Ishikawa (cell line): ENCODE results near the gene ZFP69B.

Experiments used
- CEBPB ChIP-seq: IDR thresholded peaks from 2 replicates; pipeline ENCODE4 v1.6.1; 2012
- CREB1 ChIP-seq: IDR thresholded peaks from 2 replicates; pipeline ENCODE4 v1.6.1; 2012; ENCODE audit warnings: low read depth
- EGR1 ChIP-seq: IDR thresholded peaks from 2 replicates; pipeline ENCODE4 v1.6.1; 2012
- EP300 ChIP-seq: IDR thresholded peaks from 2 replicates; pipeline ENCODE4 v1.6.1; 2012; ENCODE audit warnings: borderline replicate concordance
- FOXM1 ChIP-seq: IDR thresholded peaks from 2 replicates; pipeline ENCODE4 v1.6.1; 2012; ENCODE audit warnings: low read depth, borderline replicate concordance
- NFIC ChIP-seq: IDR thresholded peaks from 2 replicates; pipeline ENCODE4 v1.6.1; 2012
- RAD21 ChIP-seq: IDR thresholded peaks from 2 replicates; pipeline ENCODE4 v1.6.1; 2012; ENCODE audit warnings: low read depth
- TAF1 ChIP-seq: IDR thresholded peaks from 2 replicates; pipeline ENCODE4 v1.6.1; 2012; ENCODE audit warnings: low read depth, mild to moderate bottlenecking
- TCF12 ChIP-seq: IDR thresholded peaks from 2 replicates; pipeline ENCODE4 v1.6.1; 2012; ENCODE audit warnings: low read depth
- TEAD4 ChIP-seq: IDR thresholded peaks from 2 replicates; pipeline ENCODE4 v1.6.1; 2012
- YY1 ChIP-seq: IDR thresholded peaks from 2 replicates; pipeline ENCODE4 v1.6.1; 2012; ENCODE audit warnings: low read depth
- ZBTB7A ChIP-seq: IDR thresholded peaks from 2 replicates; pipeline ENCODE4 v1.6.1; 2012; ENCODE audit warnings: low read depth
- TF ChIP-seq, protein P1 (sequence below): IDR thresholded peaks from 2 replicates; pipeline ENCODE4 v1.6.1; 2012
- TF ChIP-seq, protein P2 (sequence below): IDR thresholded peaks from 2 replicates; pipeline ENCODE4 v1.6.1; 2012; ENCODE audit warnings: low read depth, mild to moderate bottlenecking
- TF ChIP-seq, protein P3 (sequence below): IDR thresholded peaks from 2 replicates; pipeline ENCODE4 v1.6.1; 2012

ZFP69B gene

DNA sequence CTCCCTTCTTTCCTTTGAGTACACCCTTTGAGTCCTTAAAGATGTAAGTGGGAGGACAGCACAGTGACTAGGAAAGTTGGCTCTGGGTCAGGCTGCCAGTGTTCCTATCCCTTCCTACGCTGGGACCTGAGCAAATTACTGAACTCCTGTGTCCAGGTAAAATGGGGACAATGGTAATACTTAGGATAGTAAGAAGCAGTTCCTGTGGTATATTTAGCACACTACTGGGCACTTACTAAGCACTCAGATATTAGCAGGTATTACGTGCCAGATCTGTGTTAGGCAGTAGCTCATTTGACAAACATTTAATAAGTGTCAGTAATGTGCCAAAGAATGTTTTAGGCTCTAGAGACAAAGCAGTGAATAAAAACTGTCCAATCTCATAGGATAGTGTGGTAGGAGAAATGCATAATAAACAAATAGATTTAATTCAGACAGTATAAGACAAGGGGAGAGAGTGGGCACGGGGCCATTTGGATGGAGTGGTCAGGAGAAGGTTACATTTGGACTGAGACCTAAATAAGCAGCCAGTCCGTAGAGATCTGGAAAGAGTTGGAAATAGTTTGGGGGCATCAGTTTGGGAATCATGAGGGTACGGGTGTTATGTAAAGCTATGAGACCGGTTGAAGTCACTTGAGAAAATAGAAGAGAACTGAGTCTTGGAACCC is 26.2 kb upstream of the ZFP69B start:
- TF ChIP-seq CREB1 (no peak), EGR1 (no peak), ZBTB7A (no peak), RAD21 (no peak), NFIC (no peak), TCF12 (no peak)
- TF ChIP-seq, protein P1, sequence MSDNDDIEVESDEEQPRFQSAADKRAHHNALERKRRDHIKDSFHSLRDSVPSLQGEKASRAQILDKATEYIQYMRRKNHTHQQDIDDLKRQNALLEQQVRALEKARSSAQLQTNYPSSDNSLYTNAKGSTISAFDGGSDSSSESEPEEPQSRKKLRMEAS = no peak
- TF ChIP-seq, protein P2, sequence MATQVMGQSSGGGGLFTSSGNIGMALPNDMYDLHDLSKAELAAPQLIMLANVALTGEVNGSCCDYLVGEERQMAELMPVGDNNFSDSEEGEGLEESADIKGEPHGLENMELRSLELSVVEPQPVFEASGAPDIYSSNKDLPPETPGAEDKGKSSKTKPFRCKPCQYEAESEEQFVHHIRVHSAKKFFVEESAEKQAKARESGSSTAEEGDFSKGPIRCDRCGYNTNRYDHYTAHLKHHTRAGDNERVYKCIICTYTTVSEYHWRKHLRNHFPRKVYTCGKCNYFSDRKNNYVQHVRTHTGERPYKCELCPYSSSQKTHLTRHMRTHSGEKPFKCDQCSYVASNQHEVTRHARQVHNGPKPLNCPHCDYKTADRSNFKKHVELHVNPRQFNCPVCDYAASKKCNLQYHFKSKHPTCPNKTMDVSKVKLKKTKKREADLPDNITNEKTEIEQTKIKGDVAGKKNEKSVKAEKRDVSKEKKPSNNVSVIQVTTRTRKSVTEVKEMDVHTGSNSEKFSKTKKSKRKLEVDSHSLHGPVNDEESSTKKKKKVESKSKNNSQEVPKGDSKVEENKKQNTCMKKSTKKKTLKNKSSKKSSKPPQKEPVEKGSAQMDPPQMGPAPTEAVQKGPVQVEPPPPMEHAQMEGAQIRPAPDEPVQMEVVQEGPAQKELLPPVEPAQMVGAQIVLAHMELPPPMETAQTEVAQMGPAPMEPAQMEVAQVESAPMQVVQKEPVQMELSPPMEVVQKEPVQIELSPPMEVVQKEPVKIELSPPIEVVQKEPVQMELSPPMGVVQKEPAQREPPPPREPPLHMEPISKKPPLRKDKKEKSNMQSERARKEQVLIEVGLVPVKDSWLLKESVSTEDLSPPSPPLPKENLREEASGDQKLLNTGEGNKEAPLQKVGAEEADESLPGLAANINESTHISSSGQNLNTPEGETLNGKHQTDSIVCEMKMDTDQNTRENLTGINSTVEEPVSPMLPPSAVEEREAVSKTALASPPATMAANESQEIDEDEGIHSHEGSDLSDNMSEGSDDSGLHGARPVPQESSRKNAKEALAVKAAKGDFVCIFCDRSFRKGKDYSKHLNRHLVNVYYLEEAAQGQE = no peak

DNA sequence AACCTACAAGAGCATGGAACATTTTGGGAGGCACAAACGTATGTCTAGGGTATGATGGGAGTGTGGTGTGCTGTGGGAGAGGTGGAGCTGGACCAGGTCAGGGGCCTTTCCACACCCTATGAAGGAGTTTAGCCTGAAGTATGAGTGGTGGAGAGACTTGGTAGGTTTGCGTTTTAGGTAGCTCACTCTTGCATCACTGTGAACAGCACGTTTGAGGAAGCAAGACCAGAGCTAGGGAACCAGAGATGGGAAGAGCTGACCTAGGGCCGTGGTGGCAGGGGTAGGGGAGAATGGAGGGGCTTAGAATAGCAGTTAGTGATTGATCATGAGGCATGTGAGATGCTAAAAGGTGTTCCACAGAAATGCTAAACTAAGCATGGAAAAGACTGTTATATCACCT is 25.1 kb upstream of the ZFP69B start:
- TF ChIP-seq TEAD4 = no peak
- TF ChIP-seq RAD21 = no peak
- no peak for TF ChIP-seq TCF12
- TF ChIP-seq CEBPB = no peak
- TF ChIP-seq, protein P2 = no peak
- no peak for TF ChIP-seq EP300
- TF ChIP-seq TAF1 = no peak
- no peak for TF ChIP-seq NFIC
- TF ChIP-seq FOXM1 = no peak
- TF ChIP-seq, protein P1 = no peak
- TF ChIP-seq, protein P3, sequence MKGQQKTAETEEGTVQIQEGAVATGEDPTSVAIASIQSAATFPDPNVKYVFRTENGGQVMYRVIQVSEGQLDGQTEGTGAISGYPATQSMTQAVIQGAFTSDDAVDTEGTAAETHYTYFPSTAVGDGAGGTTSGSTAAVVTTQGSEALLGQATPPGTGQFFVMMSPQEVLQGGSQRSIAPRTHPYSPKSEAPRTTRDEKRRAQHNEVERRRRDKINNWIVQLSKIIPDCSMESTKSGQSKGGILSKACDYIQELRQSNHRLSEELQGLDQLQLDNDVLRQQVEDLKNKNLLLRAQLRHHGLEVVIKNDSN = no peak
- TF ChIP-seq YY1 = no peak
- TF ChIP-seq CREB1 = no peak
- no peak for TF ChIP-seq ZBTB7A
- no peak for TF ChIP-seq EGR1

DNA sequence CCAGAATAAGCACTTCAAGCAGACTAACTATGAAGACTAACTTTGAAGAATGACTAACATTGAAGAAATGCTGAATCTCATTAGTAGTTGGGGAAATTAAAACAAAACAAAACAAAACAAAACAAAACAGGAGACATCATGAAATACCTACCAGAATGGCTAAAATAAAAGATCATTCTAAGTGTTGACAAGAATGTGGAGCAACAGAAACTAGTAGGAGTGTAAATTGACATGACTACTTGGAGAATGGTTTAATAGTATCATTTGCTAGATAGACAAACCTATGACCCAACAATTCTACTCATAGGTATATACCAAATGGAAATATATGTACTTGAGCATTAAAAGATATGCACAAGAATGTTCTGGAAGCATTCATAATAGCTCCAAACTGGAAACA is 18.9 kb upstream of the ZFP69B start:
- no peak for TF ChIP-seq EP300

DNA sequence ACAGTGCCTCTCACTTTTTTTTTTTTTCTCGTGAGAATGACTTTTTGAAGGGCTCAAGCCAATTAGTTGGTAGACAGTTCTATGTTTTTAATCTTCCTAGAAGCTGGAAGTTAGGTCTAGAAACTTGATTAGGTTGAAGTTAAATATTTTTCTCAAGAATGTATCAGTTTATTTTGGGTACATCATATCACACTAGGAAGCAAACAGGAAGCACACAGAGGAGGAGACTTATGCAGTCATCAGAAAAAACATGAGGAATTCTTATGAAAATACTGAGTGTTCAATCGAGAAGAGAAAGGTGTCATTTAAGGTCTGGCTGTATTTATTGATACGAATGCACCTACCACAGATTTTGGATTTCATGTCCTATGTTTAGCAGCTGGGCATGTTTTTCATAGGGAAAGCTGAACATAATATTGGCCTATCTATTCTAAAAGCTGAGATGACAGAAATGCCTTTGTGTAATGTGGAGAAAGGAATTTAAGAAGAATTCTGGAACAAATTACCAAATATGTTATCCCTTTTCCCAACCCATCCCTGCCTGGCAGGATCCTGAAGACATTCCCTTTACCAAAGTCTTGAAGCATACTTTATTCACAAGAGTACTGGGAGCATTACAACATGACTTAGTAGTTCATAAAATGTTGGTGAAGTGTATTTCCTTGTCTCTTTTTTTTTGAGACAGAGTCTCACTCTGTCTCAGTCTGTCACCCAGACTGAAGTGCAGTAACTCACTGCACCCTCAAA is 17.5 kb upstream of the ZFP69B start:
- TF ChIP-seq YY1 = no peak
- TF ChIP-seq, protein P3 = no peak
- no peak for TF ChIP-seq CEBPB
- no peak for TF ChIP-seq EP300

DNA sequence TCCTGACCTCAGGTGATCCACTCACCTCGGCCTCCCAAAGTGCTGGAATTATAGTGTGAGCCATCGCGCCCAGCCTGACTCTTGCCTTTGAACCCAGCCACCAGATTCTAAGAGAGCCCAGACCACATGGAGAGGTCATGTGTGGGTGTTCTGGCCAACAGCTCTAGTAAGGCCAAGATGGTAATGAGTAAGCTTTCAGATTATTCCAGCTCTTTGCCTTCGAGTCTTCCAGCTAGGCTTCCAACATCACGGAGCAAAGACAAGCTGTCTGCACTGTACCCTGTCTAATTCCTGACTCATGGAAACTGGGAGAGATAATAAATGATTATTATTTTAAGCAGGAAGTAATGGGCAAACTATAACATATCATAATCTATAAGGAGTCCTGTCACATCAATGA is 14.8 kb upstream of the ZFP69B start:
- TF ChIP-seq TAF1 = no peak
- TF ChIP-seq ZBTB7A = no peak
- TF ChIP-seq CEBPB = no peak
- TF ChIP-seq, protein P2 = no peak
- TF ChIP-seq RAD21 = no peak
